Naive thymus-derived CD4-positive, alpha-beta T cell (primary cell): ENCODE results near the gene FRAS1. TPM values are rescaled to one million over a fixed set of nuclear protein-coding genes. Genes with fewer than 3 reads are reported as not detected.

Source experiments
- ATAC-seq: fragments of 150-1000 bp; cut with Tn5 transposase; 2 replicates; pipeline ENCODE4 v1.10.0; 2021; ENCODE audit warnings: mild to moderate bottlenecking, moderate library complexity
- CTCF ChIA-PET: fragments of 350-600 bp; sonication (Branson Sonifier 250); formaldehyde crosslinking; loops from one replicate; lab custom pipeline; 2021; ENCODE audit warnings: antibody characterized with exemption; lab: Charles Lee
- POLR2A ChIA-PET: fragments of 350-600 bp; sonication (Branson Sonifier 250); formaldehyde crosslinking; loops from one replicate; lab custom pipeline; 2021; ENCODE audit warnings: antibody characterized with exemption, inconsistent platforms; lab: Charles Lee
- DNase-seq, 9 donors: peaks; one replicate each; pipeline versions ENCODE4 v3.0.0 to v3.0.0-alpha.2; 2020 to 2022; ENCODE audit warnings: mixed read lengths in 1 of 9
- H3K27ac ChIP-seq: one replicate; pipeline ENCODE4 v1.7.0; 2013; ENCODE audit warnings: mild to moderate bottlenecking, low read depth, low read length, moderate library complexity
- H3K27me3 ChIP-seq, 2 donors: one replicate each; pipeline ENCODE4 v1.7.0; 2013; ENCODE audit warnings: low read length in 2 of 2, mild to moderate bottlenecking in 2 of 2, moderate library complexity in 2 of 2; ENCODE audit not compliant: control insufficient read depth in 2 of 2, insufficient read depth in 2 of 2
- H3K36me3 ChIP-seq, 3 experiments: 1 replicate in 2 of 3; 2 replicates in 1 of 3; pipeline ENCODE4 v1.7.0; 2013; ENCODE audit warnings: low read length in 3 of 3, mild to moderate bottlenecking in 3 of 3, moderate library complexity in 1 of 3; ENCODE audit not compliant: insufficient read depth in 3 of 3, control insufficient read depth in 2 of 3
- H3K4me1 ChIP-seq, 2 donors: one replicate each; pipeline ENCODE4 v1.7.0; 2013; ENCODE audit warnings: low read length in 2 of 2, mild to moderate bottlenecking in 2 of 2, moderate library complexity in 1 of 2; ENCODE audit not compliant: control insufficient read depth in 2 of 2, insufficient read depth in 2 of 2
- H3K4me3 ChIP-seq: 2 replicates; pipeline ENCODE4 v1.7.0; 2013; ENCODE audit warnings: mild to moderate bottlenecking, low read length
- H3K9me3 ChIP-seq, 3 experiments: 1 replicate in 2 of 3; 2 replicates in 1 of 3; pipeline ENCODE4 v1.7.0; 2013; ENCODE audit warnings: low read length in 3 of 3; ENCODE audit not compliant: control insufficient read depth in 2 of 3
- H3K27ac Mint-ChIP-seq, 9 donors: one replicate each; pipeline ENCODE4 v1.8.0; 2020 to 2022; ENCODE audit warnings: mixed read lengths in 9 of 9, mild to moderate bottlenecking in 8 of 9, moderate library complexity in 5 of 9, inconsistent platforms in 2 of 9
- H3K27me3 Mint-ChIP-seq, 5 donors: one replicate each; pipeline ENCODE4 v1.8.0; 2021 to 2022; ENCODE audit warnings: mixed read lengths in 5 of 5, mild to moderate bottlenecking in 1 of 5
- H3K36me3 Mint-ChIP-seq, 5 donors: one replicate each; pipeline ENCODE4 v1.8.0; 2020 to 2022; ENCODE audit warnings: mixed read lengths in 5 of 5, mild to moderate bottlenecking in 3 of 5, inconsistent platforms in 1 of 5
- H3K4me1 Mint-ChIP-seq, 7 donors: one replicate each; pipeline ENCODE4 v1.8.0; 2020 to 2022; ENCODE audit warnings: mixed read lengths in 7 of 7, mild to moderate bottlenecking in 3 of 7, inconsistent platforms in 1 of 7
- H3K4me3 Mint-ChIP-seq, 10 donors: one replicate each; pipeline ENCODE4 v1.8.0; 2020 to 2022; ENCODE audit warnings: mild to moderate bottlenecking in 10 of 10, mixed read lengths in 10 of 10, moderate library complexity in 6 of 10, inconsistent platforms in 2 of 10
- H3K9me3 Mint-ChIP-seq, 11 donors: one replicate each; pipeline ENCODE4 v1.8.0; 2020 to 2022; ENCODE audit warnings: mixed read lengths in 11 of 11, mild to moderate bottlenecking in 4 of 11, inconsistent platforms in 1 of 11, moderate library complexity in 1 of 11
- intact Hi-C, 2 donors: fragments of 100-400 bp; cut with micrococcal nuclease; formaldehyde crosslinking; loops; one replicate each; pipeline ENCODE4 v1.15.1; 2023
- polyA plus RNA-seq, 2 donors: library from polyadenylated mRNA; unstranded; fragments of 300-500 nt; fragmentation: Illumina TruSeq; gene quantifications; one replicate each; pipeline ENCODE4 v1.2.3, GENCODE V29; 2021
- total RNA-seq, 6 experiments: library from RNA in 5 of 6; stranded (reverse) in 5 of 6; gene quantifications; 1 replicate in 5 of 6; 2 replicates in 1 of 6; pipeline ENCODE4 v1.2.3 and lab custom pipeline; 2021 to 2026

FRAS1 gene
- total and polyA plus RNA-seq, 7 experiments from 2014 or later: 0.02 TPM; not detected in 6

DNA sequence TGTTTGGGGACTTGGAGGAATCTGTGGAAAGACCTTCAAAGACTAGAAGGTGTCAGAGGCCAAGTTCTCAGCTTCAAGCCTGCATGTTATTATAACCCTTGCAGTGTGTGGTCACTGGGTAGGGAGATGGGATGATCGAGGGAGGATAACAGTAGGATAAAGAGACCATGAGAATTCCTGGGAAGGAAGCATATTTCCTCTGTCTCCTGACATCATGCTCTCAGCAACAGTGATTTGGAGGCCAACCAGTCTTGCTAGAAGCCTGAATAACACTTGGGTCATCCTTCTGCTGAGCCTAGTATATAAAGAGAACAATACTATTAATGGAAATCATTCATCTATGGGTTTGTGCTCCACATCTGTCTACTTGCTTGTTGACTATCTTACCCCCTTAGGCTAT lies 453.6 kb downstream of the FRAS1 start:
- Mint-ChIP-seq H3K36me3 (no peaks in the 10 kb centered on the region), H3K27ac (no peak overlapping the region), H3K27me3 (peaks cover 0 to 8% (median 5%) of the 10 kb centered on the region in 5 donors), H3K9me3 (no peaks in the 10 kb centered on the region), H3K4me1 (no peaks in the 10 kb centered on the region), H3K4me3 (no peak overlapping the region)
- H3K27me3 ChIP-seq: no peaks in the 10 kb centered on the region
- ATAC-seq (no peak), DNase-seq (no peak)
- H3K27ac ChIP-seq: no peak overlapping the region
- H3K4me3 ChIP-seq: no peak overlapping the region
- H3K9me3 ChIP-seq: no peaks in the 10 kb centered on the region
- H3K36me3 ChIP-seq: no peaks in the 10 kb centered on the region
- CTCF ChIA-PET: no interaction called here
- no peaks in the 10 kb centered on the region for H3K4me1 ChIP-seq
- POLR2A ChIA-PET: no interaction called here
- intact Hi-C loops: loop anchor here (10.0 kb wide), 1 partner anchor 354 kb away; no protein-coding TSS in a partner anchor

DNA sequence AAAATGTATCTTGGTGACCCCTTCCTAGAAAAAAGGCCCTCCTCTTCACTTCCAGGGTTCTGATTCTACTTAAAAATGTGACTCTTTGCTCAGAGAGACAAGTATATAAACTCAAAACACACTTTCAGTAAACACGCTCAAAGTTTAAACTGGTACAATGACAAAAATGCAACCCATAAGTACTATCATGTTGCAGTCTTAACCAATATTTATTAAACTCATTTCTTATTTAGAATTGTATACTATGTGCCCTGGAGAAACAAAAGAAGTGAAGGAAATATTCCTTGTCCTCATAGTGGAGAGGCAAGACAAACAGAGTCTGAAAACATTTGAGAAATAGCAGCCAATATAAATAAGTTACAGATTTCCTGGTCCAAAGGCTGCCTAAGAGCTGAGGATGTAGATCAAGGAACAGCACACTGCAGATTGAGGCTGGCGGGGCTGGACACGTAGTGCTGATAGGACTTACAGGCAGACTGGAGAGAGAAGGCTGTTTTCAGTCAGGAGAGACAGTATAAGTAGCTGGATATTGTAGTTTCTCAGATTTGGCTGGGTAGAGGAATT lies 455.3 kb downstream of the FRAS1 start:
- ATAC-seq (no peak), DNase-seq (no peak)
- no peak overlapping the region for H3K27ac ChIP-seq
- Mint-ChIP-seq H3K27ac (no peak overlapping the region), H3K36me3 (no peaks in the 10 kb centered on the region), H3K4me3 (no peak overlapping the region), H3K27me3 (peaks cover 0 to 6% (median 0%) of the 10 kb centered on the region in 5 donors), H3K4me1 (no peaks in the 10 kb centered on the region), H3K9me3 (no peaks in the 10 kb centered on the region)
- intact Hi-C loops: loop anchor here (10.0 kb wide), 1 partner anchor 352 kb away; no protein-coding TSS in a partner anchor
- H3K36me3 ChIP-seq: no peaks in the 10 kb centered on the region
- no peaks in the 10 kb centered on the region for H3K4me1 ChIP-seq
- no peak overlapping the region for H3K4me3 ChIP-seq
- ChIA-PET CTCF (interaction anchor here (0.6 kb wide), 1 partner anchor 1204 kb away, joined by 5 read pairs; no protein-coding TSS in a partner anchor), POLR2A (no interaction called here)
- H3K27me3 ChIP-seq: no peaks in the 10 kb centered on the region
- H3K9me3 ChIP-seq: no peaks in the 10 kb centered on the region

DNA sequence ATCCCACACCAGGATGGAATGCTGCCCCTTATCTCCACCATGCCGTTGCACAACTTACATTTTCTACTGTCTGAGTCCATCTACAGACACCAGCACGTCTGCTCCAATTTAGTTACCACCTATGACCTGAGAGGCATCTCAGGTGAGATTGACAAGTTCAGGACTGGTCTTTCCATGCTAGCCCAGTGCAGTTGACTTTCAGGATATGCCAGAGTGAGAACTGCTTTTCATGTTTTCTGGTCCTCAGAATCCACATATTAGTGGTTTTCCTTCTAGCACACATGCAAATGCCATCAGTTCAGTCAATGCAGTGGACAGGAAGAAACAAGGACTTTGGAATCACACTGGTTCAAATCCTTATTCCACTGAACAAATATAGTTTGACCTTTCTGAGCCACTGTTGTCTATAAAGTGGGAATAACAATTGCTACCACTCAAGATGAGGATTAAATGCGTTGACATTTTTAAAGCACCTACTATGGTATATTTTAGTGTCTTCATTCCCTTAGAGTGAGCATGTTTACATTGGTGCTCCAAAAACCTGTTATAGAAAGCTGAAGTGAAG lies 456.4 kb downstream of the FRAS1 start:
- Histone ChIP-seq H3K36me3 (no peaks in the 10 kb centered on the region), H3K27ac (no peak overlapping the region), H3K27me3 (no peaks in the 10 kb centered on the region), H3K9me3 (no peaks in the 10 kb centered on the region), H3K4me1 (no peaks in the 10 kb centered on the region), H3K4me3 (no peak overlapping the region)
- no peak for ATAC-seq
- intact Hi-C loops: loop anchor here (10.0 kb wide), 1 partner anchor 351 kb away; no protein-coding TSS in a partner anchor
- ChIA-PET POLR2A (no interaction called here), CTCF (interaction anchor here (0.6 kb wide), 1 partner anchor 1205 kb away, joined by 5 read pairs; no protein-coding TSS in a partner anchor)
- DNase-seq: no peak
- Mint-ChIP-seq H3K4me1 (no peaks in the 10 kb centered on the region), H3K9me3 (no peaks in the 10 kb centered on the region), H3K36me3 (no peaks in the 10 kb centered on the region), H3K27ac (no peak overlapping the region), H3K4me3 (no peak overlapping the region), H3K27me3 (peaks cover 0 to 9% (median 0%) of the 10 kb centered on the region in 5 donors)

DNA sequence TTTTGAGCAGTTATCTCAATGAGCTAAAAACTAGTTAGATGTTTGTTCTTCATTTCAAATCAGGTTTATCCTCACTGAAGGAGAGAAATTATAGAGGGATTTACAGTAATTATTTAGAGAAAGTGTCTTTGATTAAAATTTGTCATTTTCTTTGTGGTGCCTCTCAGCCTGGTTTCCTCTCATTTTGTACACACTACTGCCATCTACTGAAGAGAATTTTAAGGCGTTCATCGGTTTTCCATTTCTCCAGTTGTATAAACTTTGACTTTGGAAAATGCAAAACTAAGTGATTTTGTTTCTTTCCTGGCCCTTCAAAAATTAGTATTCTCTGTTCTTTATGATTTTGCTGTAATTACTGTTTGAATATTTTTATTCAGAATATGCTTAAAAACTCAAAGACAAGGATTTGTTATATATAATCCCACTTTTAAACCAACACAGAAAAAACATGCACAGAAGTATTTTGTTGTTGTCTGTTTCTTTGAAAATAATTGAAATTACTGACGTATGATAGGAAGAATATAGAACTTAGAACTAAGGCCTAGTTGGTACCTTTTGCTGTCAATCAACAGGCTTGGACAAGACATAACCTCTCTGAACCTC lies 460.0 kb downstream of the FRAS1 start:
- no peaks in the 10 kb centered on the region for H3K9me3 ChIP-seq
- H3K9me3 Mint-ChIP-seq: no peaks in the 10 kb centered on the region
- no peak overlapping the region for H3K27ac Mint-ChIP-seq
- no peak overlapping the region for H3K4me3 ChIP-seq
- no peaks in the 10 kb centered on the region for H3K27me3 ChIP-seq
- ChIA-PET POLR2A (no interaction called here), CTCF (no interaction called here)
- H3K4me1 Mint-ChIP-seq: no peaks in the 10 kb centered on the region
- no peak overlapping the region for H3K27ac ChIP-seq
- no peaks in the 10 kb centered on the region for H3K4me1 ChIP-seq
- H3K4me3 Mint-ChIP-seq: no peak overlapping the region
- intact Hi-C loops: loop anchor here (2.0 to 10.0 kb wide), 4 partner anchors 348 to 1130 kb away; partner anchors contain the start of gene FRAS1 (in 1 of the 2)
- H3K27me3 Mint-ChIP-seq: peaks cover 0 to 29% (median 6%) of the 10 kb centered on the region in 5 donors
- DNase-seq (no peak), ATAC-seq (no peak)
- H3K36me3 ChIP-seq: no peaks in the 10 kb centered on the region
- H3K36me3 Mint-ChIP-seq: no peaks in the 10 kb centered on the region

DNA sequence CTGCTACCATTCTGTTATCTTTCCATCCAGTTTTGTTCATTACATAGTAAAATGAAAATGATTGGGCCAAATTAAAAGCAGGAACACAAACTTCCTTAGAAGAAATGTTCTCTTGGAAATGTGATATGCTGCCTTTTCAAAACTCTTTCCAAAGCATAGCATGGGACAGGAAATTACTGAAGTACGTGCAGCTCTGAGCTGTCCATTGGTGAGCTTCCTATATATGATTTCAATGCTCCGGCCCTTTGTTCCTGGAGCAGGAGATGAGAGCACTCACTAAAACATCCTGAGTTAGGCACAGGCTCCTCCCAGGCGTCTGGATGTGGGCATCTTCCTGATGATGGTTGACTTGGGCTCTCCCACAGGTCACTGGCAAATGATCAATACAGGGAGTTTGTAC lies 461.4 kb downstream of the FRAS1 start:
- ChIA-PET POLR2A (no interaction called here), CTCF (no interaction called here)
- no peaks in the 10 kb centered on the region for H3K4me1 Mint-ChIP-seq
- no peaks in the 10 kb centered on the region for H3K27me3 ChIP-seq
- ATAC-seq (no peak), DNase-seq (no peak)
- H3K4me3 ChIP-seq: no peak overlapping the region
- H3K9me3 ChIP-seq: no peaks in the 10 kb centered on the region
- no peak overlapping the region for H3K27ac Mint-ChIP-seq
- H3K4me3 Mint-ChIP-seq: no peak overlapping the region
- peaks cover 0 to 29% (median 6%) of the 10 kb centered on the region in 5 donors for H3K27me3 Mint-ChIP-seq
- no peaks in the 10 kb centered on the region for H3K36me3 ChIP-seq
- no peaks in the 10 kb centered on the region for H3K4me1 ChIP-seq
- H3K9me3 Mint-ChIP-seq: no peaks in the 10 kb centered on the region
- no peaks in the 10 kb centered on the region for H3K36me3 Mint-ChIP-seq
- no peak overlapping the region for H3K27ac ChIP-seq
- intact Hi-C loops: loop anchor here (5.0 to 10.0 kb wide), 3 partner anchors 346 to 1131 kb away; partner anchors contain the start of gene FRAS1 (in 1 of the 2)

DNA sequence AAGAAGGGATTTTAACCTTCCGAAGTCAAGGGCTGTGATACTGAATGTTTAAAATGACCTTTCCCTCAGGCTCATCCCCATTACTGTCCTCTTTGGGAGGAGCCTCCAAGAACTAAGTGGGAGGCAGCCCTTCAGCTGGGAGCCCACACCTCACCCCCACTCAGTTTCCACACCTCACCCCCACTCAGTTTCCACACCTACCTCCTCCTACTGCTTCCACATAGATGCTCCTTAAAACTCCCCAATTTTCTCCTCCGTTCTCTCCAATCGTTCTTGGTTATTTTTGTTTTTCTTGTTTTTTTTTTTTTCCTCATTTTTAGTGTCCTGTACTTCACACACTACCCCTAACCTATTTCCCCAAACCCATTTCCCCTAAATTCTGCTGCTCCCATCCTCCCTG lies 462.8 kb downstream of the FRAS1 start:
- intact Hi-C loops: loop anchor here (5.0 to 10.0 kb wide), 3 partner anchors 345 to 1133 kb away; partner anchors contain the start of gene FRAS1 (in 1 of the 2)
- H3K4me1 ChIP-seq: no peaks in the 10 kb centered on the region
- CTCF ChIA-PET: no interaction called here

More for the DNA sequence above, 462.8 kb downstream of the FRAS1 start:
- Mint-ChIP-seq H3K4me3 (no peak overlapping the region), H3K36me3 (no peaks in the 10 kb centered on the region), H3K4me1 (no peaks in the 10 kb centered on the region), H3K27ac (peak overlapping the region in 1 of 9 donors; percentile 29), H3K27me3 (peaks cover 0 to 36% (median 6%) of the 10 kb centered on the region in 5 donors), H3K9me3 (no peaks in the 10 kb centered on the region)
- H3K9me3 ChIP-seq: no peaks in the 10 kb centered on the region
- DNase-seq: no peak
- no peaks in the 10 kb centered on the region for H3K27me3 ChIP-seq
- H3K27ac ChIP-seq: no peak overlapping the region
- POLR2A ChIA-PET: no interaction called here
- H3K36me3 ChIP-seq: no peaks in the 10 kb centered on the region
- no peak overlapping the region for H3K4me3 ChIP-seq
- ATAC-seq: no peak
